GM12878 (cell line): Measurements from ENCODE around the gene TRIM46. TPM values are rescaled to one million over a fixed set of nuclear protein-coding genes. Genes with fewer than 3 reads are reported as not detected.

Experiments
- ATAC-seq: fragments of 200-7000 bp; cut with Tn5 transposase; 3 replicates; pipeline ENCODE4 v1.9.1; 2020; ENCODE audit warnings: mild to moderate bottlenecking, moderate library complexity
- BruUV-seq: library from RNA; stranded (reverse); fragments of 400-500 nt; replicated peaks from 2 replicates; lab custom pipeline; 2021; lab: Mats Ljungman, UMichigan
- CTCF ChIA-PET: fragments of 300-600 bp; sonication (Branson Sonifier 250); formaldehyde crosslinking; extraction: SDS; loops from one replicate; lab custom pipeline; 2021; ENCODE audit warnings: inconsistent platforms; lab: Yijun Ruan, JAX
- POLR2A ChIA-PET: fragments of 350-600 bp; formaldehyde crosslinking; extraction: SDS; loops from one replicate; lab custom pipeline; 2021; ENCODE audit warnings: inconsistent platforms; lab: Charles Lee
- RAD21 ChIA-PET: fragments of 300-600 bp; sonication (Branson Sonifier 250); formaldehyde crosslinking; loops from one replicate; lab custom pipeline; 2023; ENCODE audit warnings: antibody characterized with exemption; ENCODE audit not compliant: unreplicated experiment; lab: Charles Lee
- SMC1A ChIA-PET: fragments of 300-600 bp; sonication (Branson Sonifier 250); formaldehyde crosslinking; loops from one replicate; lab custom pipeline; 2023; ENCODE audit not compliant: unreplicated experiment, uncharacterized antibody; lab: Charles Lee
- DNase-seq: peaks from one replicate; pipeline ENCODE4 v3.0.0-alpha.2; 2011; ENCODE audit warnings: low read depth, low spot score
- FAIRE-seq: peaks from 3 replicates; lab custom pipeline; 2011; peaks lifted over from hg19 to GRCh38; lab: Jason Lieb, UNC
- H2AFZ ChIP-seq: 2 replicates; pipeline ENCODE4 v1.6.0; 2011; ENCODE audit warnings: low read depth, low read length, control low read depth; ENCODE audit not compliant: control insufficient read depth
- H3K27ac ChIP-seq: 2 replicates; pipeline ENCODE4 v1.5.1; 2011; ENCODE audit warnings: control low read depth; ENCODE audit not compliant: control insufficient read depth, insufficient read depth
- H3K27me3 ChIP-seq, 2 experiments: replicated peaks in 1 of 2; 2 replicates each; pipeline versions ENCODE4 v1.6.0 to v1.6.1; 2011; ENCODE audit warnings: low read length in 1 of 2; ENCODE audit not compliant: control insufficient read depth in 2 of 2, insufficient read depth in 2 of 2
- H3K36me3 ChIP-seq, 2 experiments: 2 replicates each; pipeline ENCODE4 v1.5.1; 2011; ENCODE audit warnings: low read length in 1 of 2; ENCODE audit not compliant: control insufficient read depth in 2 of 2, insufficient read depth in 2 of 2
- H3K4me1 ChIP-seq: 2 replicates; pipeline ENCODE4 v1.6.1; 2011; ENCODE audit warnings: mild to moderate bottlenecking, low read length, moderate library complexity, mixed read lengths; ENCODE audit not compliant: control insufficient read depth, insufficient read depth
- H3K4me2 ChIP-seq: 2 replicates; pipeline ENCODE4 v1.6.0; 2011; ENCODE audit warnings: control low read depth; ENCODE audit not compliant: control insufficient read depth, insufficient read depth
- H3K4me3 ChIP-seq: fragments of 200-600 bp; sonication (generic); 2 replicates; pipeline ENCODE4 v1.5.1; 2016
- H3K79me2 ChIP-seq: 2 replicates; pipeline ENCODE4 v1.6.0; 2011; ENCODE audit warnings: low read length; ENCODE audit not compliant: control insufficient read depth, insufficient read depth
- H3K9ac ChIP-seq: 2 replicates; pipeline ENCODE4 v1.8.0; 2011; ENCODE audit warnings: low read length, control low read depth, mixed read lengths; ENCODE audit not compliant: control insufficient read depth, insufficient read depth
- H3K9me3 ChIP-seq: replicated peaks from 3 replicates; pipeline ENCODE4 v1.5.1; 2011; ENCODE audit warnings: mild to moderate bottlenecking, low read length; ENCODE audit not compliant: control insufficient read depth, insufficient read depth
- H4K20me1 ChIP-seq: 2 replicates; pipeline ENCODE4 v1.6.0; 2011; ENCODE audit not compliant: control insufficient read depth, insufficient read depth
- CHD2 ChIP-seq: IDR thresholded peaks from 2 replicates; pipeline ENCODE4 v1.6.1; 2011; ENCODE audit warnings: low read depth, low read length, improper control_type of control experiment, borderline replicate concordance
- FOS ChIP-seq: IDR thresholded peaks from 3 replicates; pipeline ENCODE4 v1.6.1; 2011; ENCODE audit warnings: borderline replicate concordance; ENCODE audit not compliant: insufficient read length; ENCODE audit errors: extremely low read depth
- FOXK2 ChIP-seq: fragments of 450-650 bp; IDR thresholded peaks from 2 replicates; pipeline ENCODE4 v1.6.1; 2017; ENCODE audit warnings: mild to moderate bottlenecking, moderate library complexity
- KDM1A ChIP-seq: fragments of 200-600 bp; sonication (generic); IDR thresholded peaks from 2 replicates; pipeline ENCODE4 v1.6.1; 2016; ENCODE audit warnings: borderline replicate concordance
- PAX8 ChIP-seq: fragments of 450-650 bp; IDR thresholded peaks from 2 replicates; pipeline ENCODE4 v1.6.1; 2017; ENCODE audit warnings: mild to moderate bottlenecking, moderate library complexity
- WGBS: methylation state at CpG from one replicate; pipeline ENCODE4 v1.1.6; 2016; ENCODE audit warnings: low lambda C conversion rate; ENCODE audit not compliant: insufficient replicate concordance, insufficient coverage; ENCODE audit errors: missing lambda C conversion rate; 5-methylcytosine and 5-hydroxymethylcytosine counted together
- in situ Hi-C: fragments of 300-500 bp; cut with MboI; formaldehyde crosslinking; loops from 9 replicates; pipeline ENCODE4 v1.14.3; 2018; ENCODE audit warnings: mixed read lengths
- intact Hi-C: fragments of 100-400 bp; cut with micrococcal nuclease; formaldehyde crosslinking; loops from one replicate; pipeline ENCODE4 v1.14.2; 2022; ENCODE audit not compliant: unreplicated experiment
- polyA plus RNA-seq, 11 experiments: library from polyadenylated mRNA; depleted of rRNA in 4 of 11; unstranded in 6 of 11; stranded (reverse) in 5 of 11; fragments of >200 nt; fragmentation: Nextera tagmentation in 4 of 11; fragmentation: Illumina TruSeq in 1 of 11; extraction: Ambion mirVana in 4 of 11; extraction: Trizol in 1 of 11; gene quantifications; 1 replicate in 1 of 11; 2 replicates in 10 of 11; pipeline versions ENCODE4 v1.2.1 to v1.2.3, GENCODE V29; 2011 to 2016; ENCODE audit warnings: inconsistent platforms in 2 of 11, missing spikeins in 2 of 11, low read depth in 1 of 11
- total RNA-seq, 4 experiments: library from RNA; depleted of rRNA in 3 of 4; stranded (reverse); fragments of >200 nt in 3 of 4; fragmentation: Illumina TruSeq in 1 of 4; extraction: Trizol in 1 of 4; gene quantifications; 2 replicates each; pipeline versions ENCODE4 v1.2.1 to v1.2.3, GENCODE V29; 2013 to 2021

Gene TRIM46
- total and polyA plus RNA-seq, 10 of the 15 experiments (the other 5 are each of a cell fraction or from before 2014, with no cell fraction given) = 0.08 to 3.1 (median 0.97) TPM

GRCh38 chr1:155196103-155196892 is 22.6 kb downstream of the TRIM46 start:
- ChIA-PET CTCF (interaction anchor here (1.0 to 5.2 kb wide), 4 partner anchors 11 to 31 kb away, joined by 3 to 244 read pairs (median 4); partner anchors contain the start of genes KRTCAP2 and TRIM46), POLR2A (interaction anchor here (0.6 to 1.0 kb wide), 2 partner anchors 19 to 23 kb away, joined by 3 to 4 read pairs; partner anchors contain the start of gene KRTCAP2), RAD21 (interaction anchor here (1.2 kb wide), 1 partner anchor 11 kb away, joined by 3 read pairs; no protein-coding TSS in a partner anchor), SMC1A (no interaction called here)
- no peaks in the 10 kb centered on the region for H3K36me3 ChIP-seq
- H3K4me1 ChIP-seq = peaks cover 16% of the 10 kb centered on the region
- in situ Hi-C loops = no loop called here
- FAIRE-seq = no peak
- intact Hi-C loops = no loop called here
- no TSS peak for BruUV-seq
- no peak overlapping the region for H2AFZ ChIP-seq
- no peaks in the 10 kb centered on the region for H4K20me1 ChIP-seq
- H3K4me2 ChIP-seq = no peak overlapping the region
- no peaks in the 10 kb centered on the region for H3K79me2 ChIP-seq
- 72% methylated on average over 6 of the region's 6 CpGs for WGBS
- ATAC-seq = no peak
- H3K27ac ChIP-seq = no peak overlapping the region
- no peak for DNase-seq
- H3K4me3 ChIP-seq = no peak overlapping the region
- no peaks in the 10 kb centered on the region for H3K9me3 ChIP-seq
- no peak overlapping the region for H3K9ac ChIP-seq
- TF ChIP-seq FOS (no peak), CHD2 (no peak), PAX8 (no peak), KDM1A (no peak), FOXK2 (no peak)
- no peaks in the 10 kb centered on the region; a peak in 1 of 4 replicates for H3K27me3 ChIP-seq
